Transverse colon (tissue), 4 donors: ENCODE measurements around the gene RPL19.

Source experiments
- CTCF ChIP-seq, 5 experiments: fragments of 200-600 bp in 3 of 5; fragments of 450-650 bp in 2 of 5; sonication (generic) in 3 of 5; IDR thresholded peaks; 1 replicate in 2 of 5; 2 replicates in 3 of 5; pipeline ENCODE4 v1.5.1; 2016 to 2017; ENCODE audit warnings: antibody characterized with exemption in 5 of 5, inconsistent platforms in 3 of 5, mild to moderate bottlenecking in 2 of 5, moderate library complexity in 1 of 5
- EP300 ChIP-seq: sonication (generic); formaldehyde crosslinking; IDR thresholded peaks from one replicate; pipeline ENCODE4 v1.6.1; 2017; ENCODE audit warnings: antibody characterized with exemption, low read depth
- POLR2A ChIP-seq: fragments of 450-650 bp; IDR thresholded peaks from one replicate; pipeline ENCODE4 v1.6.1; 2016; ENCODE audit warnings: antibody characterized with exemption, mild to moderate bottlenecking, moderate library complexity
- POLR2AphosphoS5 ChIP-seq, 3 donors: sonication (generic); formaldehyde crosslinking; IDR thresholded peaks; one replicate each; pipeline ENCODE4 v1.6.1; 2016; ENCODE audit warnings: antibody characterized with exemption in 3 of 3

GRCh38 chr17:39196808-39197291 lies 3.2 kb upstream of the RPL19 start:
- TF ChIP-seq CTCF (IDR thresholded peaks at IDR 0.05) = no peak
- no peak for TF ChIP-seq POLR2A
- no peak for TF ChIP-seq EP300
- no peak for TF ChIP-seq POLR2AphosphoS5 (IDR thresholded peaks at IDR 0.05)
